ENCODE data around the gene TAF4B. TPM values are rescaled to one million over a fixed set of nuclear protein-coding genes. Genes with fewer than 3 reads are reported as not detected.

Gene TAF4B
- polyA plus RNA-seq, 3 donors = 0.64 to 1.2 (median 0.92) TPM

DNA sequence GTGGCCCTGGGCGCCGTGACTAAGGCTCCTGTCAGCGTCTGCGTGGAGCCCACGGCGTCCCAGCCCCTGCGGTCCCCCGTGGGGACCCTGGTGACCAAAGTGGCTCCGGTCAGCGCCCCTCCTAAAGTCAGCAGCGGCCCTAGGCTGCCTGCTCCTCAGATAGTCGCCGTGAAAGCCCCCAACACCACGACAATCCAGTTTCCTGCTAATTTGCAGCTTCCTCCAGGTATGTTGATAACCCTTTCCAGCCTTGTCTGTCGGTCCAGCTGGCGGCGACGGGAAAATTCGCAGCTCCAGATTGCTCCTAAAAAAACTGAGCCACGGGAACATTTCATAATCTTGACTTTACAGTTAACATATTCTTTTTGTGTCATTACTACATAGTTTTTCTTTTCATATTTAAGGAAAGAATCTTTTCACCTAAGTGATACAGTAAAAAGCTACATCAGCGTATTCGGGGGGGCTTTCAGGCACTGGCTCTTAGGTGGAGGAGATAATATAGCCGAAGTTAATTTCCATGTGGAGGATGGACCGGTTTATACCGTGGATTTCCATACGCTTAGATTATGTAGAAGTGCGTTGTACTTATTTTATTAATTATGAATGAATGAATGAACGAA, 916 bp downstream of the TAF4B start:
- no peaks in the 10 kb centered on the region for H4K20me1 ChIP-seq (ENCODE audit: insufficient read depth, low read length)
- peaks cover 13 to 24% of the 10 kb centered on the region in 2 donors for H3K4me1 ChIP-seq (ENCODE audit: control insufficient read depth in 1 of 2, insufficient read depth in 2 of 2, low read length in 2 of 2)
- H2AFZ ChIP-seq (ENCODE audit: insufficient read depth, low read depth, low read length, poor library complexity, severe bottlenecking) = peak overlapping the region; percentile 93
- TF ChIP-seq, protein P1, sequence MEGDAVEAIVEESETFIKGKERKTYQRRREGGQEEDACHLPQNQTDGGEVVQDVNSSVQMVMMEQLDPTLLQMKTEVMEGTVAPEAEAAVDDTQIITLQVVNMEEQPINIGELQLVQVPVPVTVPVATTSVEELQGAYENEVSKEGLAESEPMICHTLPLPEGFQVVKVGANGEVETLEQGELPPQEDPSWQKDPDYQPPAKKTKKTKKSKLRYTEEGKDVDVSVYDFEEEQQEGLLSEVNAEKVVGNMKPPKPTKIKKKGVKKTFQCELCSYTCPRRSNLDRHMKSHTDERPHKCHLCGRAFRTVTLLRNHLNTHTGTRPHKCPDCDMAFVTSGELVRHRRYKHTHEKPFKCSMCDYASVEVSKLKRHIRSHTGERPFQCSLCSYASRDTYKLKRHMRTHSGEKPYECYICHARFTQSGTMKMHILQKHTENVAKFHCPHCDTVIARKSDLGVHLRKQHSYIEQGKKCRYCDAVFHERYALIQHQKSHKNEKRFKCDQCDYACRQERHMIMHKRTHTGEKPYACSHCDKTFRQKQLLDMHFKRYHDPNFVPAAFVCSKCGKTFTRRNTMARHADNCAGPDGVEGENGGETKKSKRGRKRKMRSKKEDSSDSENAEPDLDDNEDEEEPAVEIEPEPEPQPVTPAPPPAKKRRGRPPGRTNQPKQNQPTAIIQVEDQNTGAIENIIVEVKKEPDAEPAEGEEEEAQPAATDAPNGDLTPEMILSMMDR (IDR thresholded peaks at IDR 0.05) = no peak
- intact Hi-C loops (cut with micrococcal nuclease) = loop anchor here (10.0 kb wide), 1 partner anchor 132 kb away; the partner anchor contains the start of gene SS18 (in 2 of the 2)
- peaks cover 0 to 3% of the 10 kb centered on the region in 2 donors for H3K9me3 ChIP-seq (replicated peaks in 1 of 2; ENCODE audit: control insufficient read depth in 1 of 2, insufficient read depth in 1 of 2, low read length in 2 of 2)
- Mint-ChIP-seq H3K9me3 (peaks cover under 1 to 8% (median 4%) of the 10 kb centered on the region in 7 donors), H3K27me3 (ENCODE audit: low read depth in 3 of 3) (peaks cover 3 to 14% (median 10%) of the 10 kb centered on the region in 3 donors), H3K36me3 (no peaks in the 10 kb centered on the region), H3K4me3 (peak overlapping the region; percentile 97 to 98), H3K4me1 (peaks cover 21% of the 10 kb centered on the region), H3K27ac (peak overlapping the region in 6 of 7 donors; percentile 45 to 85 (median 66))
- H3K36me3 ChIP-seq (replicated peaks in 1 of 2; ENCODE audit: control insufficient read depth in 1 of 2, insufficient read depth in 2 of 2, low read length in 2 of 2) = no peaks in the 10 kb centered on the region
- no peaks in the 10 kb centered on the region for H3K27me3 ChIP-seq (ENCODE audit: control insufficient read depth in 2 of 2, insufficient read depth in 2 of 2, low read length in 2 of 2)
- H3K27ac ChIP-seq (ENCODE audit: low read depth in 1 of 2, low read length in 2 of 2) = peak overlapping the region in 1 of 2 donors; percentile 76
- DNase-seq = peak in 1 of 3 donors; percentile 34
- peak overlapping the region; percentile 60 to 79 (median 65) for H3K4me3 ChIP-seq (replicated peaks in 1 of 3; ENCODE audit: low read depth in 2 of 3, low read length in 3 of 3)
- 6% methylated on average over 22 of the region's 28 CpGs for WGBS (ENCODE audit: insufficient coverage)
- peak overlapping the region; percentile 92 for H3K4me2 ChIP-seq (replicated peaks; ENCODE audit: extremely low read depth, low read length, poor library complexity, severe bottlenecking)
- H3K79me2 ChIP-seq (ENCODE audit: insufficient read depth, low read length) = no peaks in the 10 kb centered on the region
- H3K9ac ChIP-seq (ENCODE audit: insufficient read depth, low read length, poor library complexity, severe bottlenecking) = peak overlapping the region; percentile 81

- Histone ChIP-seq H3K36me3 (replicated peaks in 1 of 2; ENCODE audit: control insufficient read depth in 1 of 2, insufficient read depth in 2 of 2, low read length in 2 of 2) (no peaks in the 10 kb centered on the region), H3K9me3 (replicated peaks in 1 of 2; ENCODE audit: control insufficient read depth in 1 of 2, insufficient read depth in 1 of 2, low read length in 2 of 2) (peaks cover 0 to 3% of the 10 kb centered on the region in 2 donors), H2AFZ (ENCODE audit: insufficient read depth, low read depth, low read length, poor library complexity, severe bottlenecking) (no peak overlapping the region), H3K27me3 (ENCODE audit: control insufficient read depth in 2 of 2, insufficient read depth in 2 of 2, low read length in 2 of 2) (no peaks in the 10 kb centered on the region), H3K4me2 (replicated peaks; ENCODE audit: extremely low read depth, low read length, poor library complexity, severe bottlenecking) (no peak overlapping the region), H3K4me1 (ENCODE audit: control insufficient read depth in 1 of 2, insufficient read depth in 2 of 2, low read length in 2 of 2) (peaks cover 13 to 24% of the 10 kb centered on the region in 2 donors), H3K27ac (ENCODE audit: low read depth in 1 of 2, low read length in 2 of 2) (no peak overlapping the region), H3K4me3 (replicated peaks in 1 of 3; ENCODE audit: low read depth in 2 of 3, low read length in 3 of 3) (no peak overlapping the region), H3K79me2 (ENCODE audit: insufficient read depth, low read length) (no peaks in the 10 kb centered on the region), H4K20me1 (ENCODE audit: insufficient read depth, low read length) (no peaks in the 10 kb centered on the region), H3K9ac (ENCODE audit: insufficient read depth, low read length, poor library complexity, severe bottlenecking) (no peak overlapping the region)
- TF ChIP-seq, protein P1 (IDR thresholded peaks at IDR 0.05) = no peak
- Mint-ChIP-seq H3K9me3 (peaks cover 2 to 17% (median 7%) of the 10 kb centered on the region in 7 donors), H3K27me3 (ENCODE audit: low read depth in 3 of 3) (peaks cover 2 to 14% (median 9%) of the 10 kb centered on the region in 3 donors), H3K4me3 (no peak overlapping the region), H3K4me1 (peaks cover 25% of the 10 kb centered on the region), H3K36me3 (no peaks in the 10 kb centered on the region), H3K27ac (no peak overlapping the region)
- intact Hi-C loops (cut with micrococcal nuclease) = loop anchor here (10.0 kb wide), 1 partner anchor 134 kb away; the partner anchor contains the start of gene SS18 (in 2 of the 2)
- DNase-seq = no peak
- WGBS (ENCODE audit: insufficient coverage) = no CpG with 5 or more reads among the region's 6 CpGs
Observed at GRCh38 chr18:26228562-26229260, 2.5 kb downstream of the TAF4B start.
